ENCODE data around the gene SNAPC4. TPM values are rescaled to one million over a fixed set of nuclear protein-coding genes. Genes with fewer than 3 reads are reported as not detected.

Gene SNAPC4
- polyA plus RNA-seq, 1 donor from 2014 or later, result 6.8 TPM

DNA sequence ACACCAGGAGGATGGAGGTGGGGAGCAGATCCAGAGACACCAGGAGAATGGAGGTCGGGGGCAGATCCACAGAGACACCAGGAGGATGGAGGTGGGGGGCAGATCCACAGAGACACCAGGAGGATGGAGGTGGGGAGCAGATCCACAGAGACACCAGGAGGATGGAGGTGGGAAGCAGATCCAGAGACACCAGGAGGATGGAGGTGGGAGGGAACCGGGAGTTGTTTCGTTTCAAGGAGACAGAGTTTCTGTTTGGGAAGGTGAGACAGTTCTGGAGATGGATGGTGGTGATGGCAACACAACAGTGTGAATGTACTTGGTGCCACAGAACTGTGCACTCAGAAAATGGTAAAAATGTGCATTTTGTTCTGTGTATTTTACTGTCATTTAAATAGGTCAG lies 48.7 kb upstream of the SNAPC4 start:
- Histone ChIP-seq H3K4me2 (ENCODE audit: low read length) (no peak overlapping the region), H4K20me1 (ENCODE audit: insufficient read depth) (no peaks in the 10 kb centered on the region), H3K27me3 (ENCODE audit: insufficient read depth, low read depth, low read length) (no peaks in the 10 kb centered on the region), H3K9me3 (ENCODE audit: low read length) (no peaks in the 10 kb centered on the region), H3K4me3 (ENCODE audit: low read length) (no peak overlapping the region), H3F3A (ENCODE audit: insufficient read depth, low read length, poor library complexity, severe bottlenecking) (no peaks in the 10 kb centered on the region), H2AFZ (ENCODE audit: low read depth, low read length) (no peak overlapping the region), H3K27ac (ENCODE audit: low read length) (no peak overlapping the region), H3K79me2 (replicated peaks; ENCODE audit: insufficient read depth, low read length) (no peaks in the 10 kb centered on the region), H3K36me3 (ENCODE audit: insufficient read depth, low read length) (peaks cover 6% of the 10 kb centered on the region), H3K9ac (ENCODE audit: low read length) (no peak overlapping the region), H3K9me2 (ENCODE audit: insufficient read depth, low read length) (no peaks in the 10 kb centered on the region)
- TF ChIP-seq REST (IDR thresholded peaks at IDR 0.05; ENCODE audit: borderline replicate concordance), result no peak
- TF ChIP-seq MXI1 (conservative IDR thresholded peaks at IDR 0.05; ENCODE audit: poor library complexity, severe bottlenecking), result no peak
- TF ChIP-seq RAD21 (conservative IDR thresholded peaks at IDR 0.05), result no peak
- TF ChIP-seq, protein P1, sequence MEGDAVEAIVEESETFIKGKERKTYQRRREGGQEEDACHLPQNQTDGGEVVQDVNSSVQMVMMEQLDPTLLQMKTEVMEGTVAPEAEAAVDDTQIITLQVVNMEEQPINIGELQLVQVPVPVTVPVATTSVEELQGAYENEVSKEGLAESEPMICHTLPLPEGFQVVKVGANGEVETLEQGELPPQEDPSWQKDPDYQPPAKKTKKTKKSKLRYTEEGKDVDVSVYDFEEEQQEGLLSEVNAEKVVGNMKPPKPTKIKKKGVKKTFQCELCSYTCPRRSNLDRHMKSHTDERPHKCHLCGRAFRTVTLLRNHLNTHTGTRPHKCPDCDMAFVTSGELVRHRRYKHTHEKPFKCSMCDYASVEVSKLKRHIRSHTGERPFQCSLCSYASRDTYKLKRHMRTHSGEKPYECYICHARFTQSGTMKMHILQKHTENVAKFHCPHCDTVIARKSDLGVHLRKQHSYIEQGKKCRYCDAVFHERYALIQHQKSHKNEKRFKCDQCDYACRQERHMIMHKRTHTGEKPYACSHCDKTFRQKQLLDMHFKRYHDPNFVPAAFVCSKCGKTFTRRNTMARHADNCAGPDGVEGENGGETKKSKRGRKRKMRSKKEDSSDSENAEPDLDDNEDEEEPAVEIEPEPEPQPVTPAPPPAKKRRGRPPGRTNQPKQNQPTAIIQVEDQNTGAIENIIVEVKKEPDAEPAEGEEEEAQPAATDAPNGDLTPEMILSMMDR (IDR thresholded peaks at IDR 0.05; ENCODE audit: poor library complexity, severe bottlenecking), result no peak
- no peak for TF ChIP-seq TAF1 (IDR thresholded peaks at IDR 0.05; ENCODE audit: low read depth)
- no peak for TF ChIP-seq POLR2AphosphoS5 (IDR thresholded peaks at IDR 0.05)
- TF ChIP-seq SMC3 (conservative IDR thresholded peaks at IDR 0.05; ENCODE audit: poor library complexity), result no peak
- no peak for TF ChIP-seq EP300 (conservative IDR thresholded peaks at IDR 0.05; ENCODE audit: poor library complexity, severe bottlenecking)
- no peak for TF ChIP-seq EZH2 (IDR thresholded peaks at IDR 0.05; ENCODE audit: borderline replicate concordance, insufficient read depth, low read length, poor library complexity, severe bottlenecking)

GRCh38 chr9:136447173-136447778 lies 47.3 kb upstream of the SNAPC4 start:
- Histone ChIP-seq H4K20me1 (ENCODE audit: insufficient read depth) (no peaks in the 10 kb centered on the region), H3K27me3 (ENCODE audit: insufficient read depth, low read depth, low read length) (no peaks in the 10 kb centered on the region), H3F3A (ENCODE audit: insufficient read depth, low read length, poor library complexity, severe bottlenecking) (no peaks in the 10 kb centered on the region), H3K4me2 (ENCODE audit: low read length) (no peak overlapping the region), H3K36me3 (ENCODE audit: insufficient read depth, low read length) (peaks cover 6% of the 10 kb centered on the region), H3K9me3 (ENCODE audit: low read length) (no peaks in the 10 kb centered on the region), H3K27ac (ENCODE audit: low read length) (no peak overlapping the region), H2AFZ (ENCODE audit: low read depth, low read length) (no peak overlapping the region), H3K4me3 (ENCODE audit: low read length) (no peak overlapping the region), H3K9ac (ENCODE audit: low read length) (no peak overlapping the region), H3K79me2 (replicated peaks; ENCODE audit: insufficient read depth, low read length) (no peaks in the 10 kb centered on the region), H3K9me2 (ENCODE audit: insufficient read depth, low read length) (no peaks in the 10 kb centered on the region)
- no peak for TF ChIP-seq EP300 (conservative IDR thresholded peaks at IDR 0.05; ENCODE audit: poor library complexity, severe bottlenecking)
- TF ChIP-seq EZH2 (IDR thresholded peaks at IDR 0.05; ENCODE audit: borderline replicate concordance, insufficient read depth, low read length, poor library complexity, severe bottlenecking), result no peak
- no peak for TF ChIP-seq MXI1 (conservative IDR thresholded peaks at IDR 0.05; ENCODE audit: poor library complexity, severe bottlenecking)
- no peak for TF ChIP-seq TAF1 (IDR thresholded peaks at IDR 0.05; ENCODE audit: low read depth)
- no peak for TF ChIP-seq REST (IDR thresholded peaks at IDR 0.05; ENCODE audit: borderline replicate concordance)
- no peak for TF ChIP-seq POLR2AphosphoS5 (IDR thresholded peaks at IDR 0.05)
- TF ChIP-seq SMC3 (conservative IDR thresholded peaks at IDR 0.05; ENCODE audit: poor library complexity), result no peak
- TF ChIP-seq, protein P1 (IDR thresholded peaks at IDR 0.05; ENCODE audit: poor library complexity, severe bottlenecking), result no peak
- TF ChIP-seq RAD21 (conservative IDR thresholded peaks at IDR 0.05), result no peak

Data from neural cell (in vitro differentiated cells).